ENCODE results near the gene INTS4. TPM values are rescaled to one million over a fixed set of nuclear protein-coding genes. Genes with fewer than 3 reads are reported as not detected.

INTS4 gene
- total RNA-seq, 1 donor from 2014 or later, result 41.0 TPM

DNA sequence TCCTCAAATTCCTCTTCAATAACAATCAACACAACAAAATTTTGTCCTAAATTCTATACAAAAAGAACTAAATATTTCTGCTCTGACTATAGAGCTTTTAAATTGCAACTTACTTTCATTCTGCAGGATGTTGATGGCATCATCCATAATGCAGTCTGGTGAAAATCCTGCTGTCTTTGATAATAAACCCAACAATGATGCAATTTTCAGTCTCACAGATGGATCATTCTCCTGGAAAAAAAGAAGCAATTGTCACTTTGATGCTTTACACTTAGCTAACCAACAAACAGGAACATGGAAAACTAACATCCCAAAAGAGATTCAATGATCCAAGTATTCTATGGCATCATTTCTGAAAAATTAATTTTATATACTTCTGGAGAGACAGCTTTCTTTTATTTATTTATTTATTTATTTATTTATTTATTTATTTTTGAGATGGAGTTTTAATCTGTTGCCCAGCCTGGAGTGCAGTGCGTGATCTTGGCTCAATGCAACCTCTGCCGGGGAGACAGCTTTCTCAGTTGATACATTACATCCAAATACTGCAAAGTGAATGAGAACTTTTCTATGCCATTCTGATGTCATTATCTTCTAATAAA lies 13.0 kb downstream of the INTS4 start:
- H3K9me3 ChIP-seq, result no peaks in the 10 kb centered on the region
- no peak for DNase-seq (ENCODE audit: extremely low spot score in 2 of 2)
- TF ChIP-seq POLR2AphosphoS5 (IDR thresholded peaks at IDR 0.05; ENCODE audit: insufficient read depth in 1 of 2, low read depth in 1 of 2), result no peak
- TF ChIP-seq, protein P1, sequence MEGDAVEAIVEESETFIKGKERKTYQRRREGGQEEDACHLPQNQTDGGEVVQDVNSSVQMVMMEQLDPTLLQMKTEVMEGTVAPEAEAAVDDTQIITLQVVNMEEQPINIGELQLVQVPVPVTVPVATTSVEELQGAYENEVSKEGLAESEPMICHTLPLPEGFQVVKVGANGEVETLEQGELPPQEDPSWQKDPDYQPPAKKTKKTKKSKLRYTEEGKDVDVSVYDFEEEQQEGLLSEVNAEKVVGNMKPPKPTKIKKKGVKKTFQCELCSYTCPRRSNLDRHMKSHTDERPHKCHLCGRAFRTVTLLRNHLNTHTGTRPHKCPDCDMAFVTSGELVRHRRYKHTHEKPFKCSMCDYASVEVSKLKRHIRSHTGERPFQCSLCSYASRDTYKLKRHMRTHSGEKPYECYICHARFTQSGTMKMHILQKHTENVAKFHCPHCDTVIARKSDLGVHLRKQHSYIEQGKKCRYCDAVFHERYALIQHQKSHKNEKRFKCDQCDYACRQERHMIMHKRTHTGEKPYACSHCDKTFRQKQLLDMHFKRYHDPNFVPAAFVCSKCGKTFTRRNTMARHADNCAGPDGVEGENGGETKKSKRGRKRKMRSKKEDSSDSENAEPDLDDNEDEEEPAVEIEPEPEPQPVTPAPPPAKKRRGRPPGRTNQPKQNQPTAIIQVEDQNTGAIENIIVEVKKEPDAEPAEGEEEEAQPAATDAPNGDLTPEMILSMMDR (IDR thresholded peaks at IDR 0.05), result no peak
- no peaks in the 10 kb centered on the region for H3K4me1 ChIP-seq
- H3K4me3 ChIP-seq, result no peak overlapping the region
- intact Hi-C loops (cut with DNase I), result no loop called here
- H3K27me3 ChIP-seq, result no peaks in the 10 kb centered on the region
- peaks cover 0 to 47% of the 10 kb centered on the region in 2 donors for H3K36me3 ChIP-seq
- H3K27ac ChIP-seq, result no peak overlapping the region

DNA sequence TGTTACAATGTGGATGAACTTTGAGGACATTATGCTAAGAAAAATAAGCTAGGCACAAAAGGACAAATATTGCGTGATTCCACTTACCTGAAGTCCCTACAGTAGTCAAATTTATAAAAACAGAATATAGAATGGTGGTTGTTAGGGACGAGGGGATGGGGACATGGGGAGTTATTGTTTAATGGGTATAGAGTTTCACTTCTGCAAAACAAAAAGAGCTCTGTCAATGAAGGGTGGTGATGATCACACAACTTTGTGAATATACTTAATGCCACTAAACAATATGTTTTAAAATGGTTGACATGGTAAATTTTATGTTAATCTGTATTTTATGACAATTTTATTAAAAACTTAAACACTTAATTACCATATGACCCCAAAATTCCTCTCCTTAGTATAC lies 26.1 kb downstream of the INTS4 start:
- Histone ChIP-seq H3K4me1 (no peaks in the 10 kb centered on the region), H3K4me3 (no peak overlapping the region), H3K27me3 (no peaks in the 10 kb centered on the region), H3K36me3 (no peaks in the 10 kb centered on the region), H3K27ac (no peak overlapping the region), H3K9me3 (no peaks in the 10 kb centered on the region)
- TF ChIP-seq POLR2A (IDR thresholded peaks at IDR 0.05) (no peak), POLR2AphosphoS5 (IDR thresholded peaks at IDR 0.05; ENCODE audit: insufficient read depth in 1 of 2, low read depth in 1 of 2) (no peak)
- TF ChIP-seq, protein P1 (IDR thresholded peaks at IDR 0.05), result no peak
- intact Hi-C loops (cut with DNase I), result no loop called here
- DNase-seq (ENCODE audit: extremely low spot score in 2 of 2), result no peak

DNA sequence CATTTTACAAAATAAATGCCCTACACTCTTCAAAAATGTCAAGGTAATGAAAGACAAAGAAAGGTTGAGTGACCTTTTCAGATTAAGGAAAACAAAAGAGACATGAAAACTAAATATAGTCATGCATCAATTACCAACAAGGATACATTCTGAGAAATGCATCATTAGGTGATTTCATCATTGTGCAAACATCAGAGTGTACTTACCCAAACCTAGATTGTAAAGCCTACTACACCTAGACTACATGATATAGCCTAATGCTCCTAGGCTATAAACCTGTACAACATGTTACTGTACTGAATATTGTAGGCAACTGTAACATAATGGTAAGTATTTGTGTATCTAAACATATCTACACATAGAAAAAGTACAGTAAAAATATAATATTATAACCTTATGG lies 26.7 kb downstream of the INTS4 start:
- H3K4me1 ChIP-seq, result no peaks in the 10 kb centered on the region
- H3K27me3 ChIP-seq, result no peaks in the 10 kb centered on the region
- no peak overlapping the region for H3K27ac ChIP-seq
- intact Hi-C loops (cut with DNase I), result no loop called here
- TF ChIP-seq, protein P1 (IDR thresholded peaks at IDR 0.05), result no peak
- TF ChIP-seq POLR2AphosphoS5 (IDR thresholded peaks at IDR 0.05; ENCODE audit: insufficient read depth in 1 of 2, low read depth in 1 of 2) (no peak), POLR2A (IDR thresholded peaks at IDR 0.05) (no peak)
- H3K9me3 ChIP-seq, result no peaks in the 10 kb centered on the region
- DNase-seq (ENCODE audit: extremely low spot score in 2 of 2), result no peak
- no peak overlapping the region for H3K4me3 ChIP-seq
- no peaks in the 10 kb centered on the region for H3K36me3 ChIP-seq

DNA sequence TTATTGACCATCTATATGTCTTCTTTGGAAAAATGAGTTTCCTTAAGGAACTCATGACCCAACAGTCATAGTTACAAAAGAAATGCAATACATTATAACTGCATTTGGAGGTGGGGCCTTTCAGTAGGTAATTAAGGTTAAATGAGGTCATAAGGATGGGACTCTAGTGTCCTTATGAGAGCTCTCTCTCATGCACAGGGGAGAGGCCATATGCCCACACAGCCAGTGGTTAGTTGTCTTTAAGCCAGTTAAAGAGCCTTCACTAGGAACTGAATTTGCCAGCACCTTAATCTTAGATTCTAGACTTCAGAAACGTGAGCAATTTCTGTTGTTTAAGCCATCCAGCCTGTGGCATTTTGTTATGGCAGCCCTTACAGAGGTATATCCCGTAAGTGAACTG lies 27.3 kb downstream of the INTS4 start:
- no peaks in the 10 kb centered on the region for H3K4me1 ChIP-seq
- no peak overlapping the region for H3K4me3 ChIP-seq
- H3K27ac ChIP-seq, result no peak overlapping the region
- no peaks in the 10 kb centered on the region for H3K36me3 ChIP-seq
- H3K9me3 ChIP-seq, result no peaks in the 10 kb centered on the region
- no peaks in the 10 kb centered on the region for H3K27me3 ChIP-seq
- TF ChIP-seq POLR2AphosphoS5 (IDR thresholded peaks at IDR 0.05; ENCODE audit: insufficient read depth in 1 of 2, low read depth in 1 of 2), result no peak
- TF ChIP-seq, protein P1 (IDR thresholded peaks at IDR 0.05), result no peak
- no peak for TF ChIP-seq POLR2A (IDR thresholded peaks at IDR 0.05)
- DNase-seq (ENCODE audit: extremely low spot score in 2 of 2), result no peak
- intact Hi-C loops (cut with DNase I), result no loop called here

DNA sequence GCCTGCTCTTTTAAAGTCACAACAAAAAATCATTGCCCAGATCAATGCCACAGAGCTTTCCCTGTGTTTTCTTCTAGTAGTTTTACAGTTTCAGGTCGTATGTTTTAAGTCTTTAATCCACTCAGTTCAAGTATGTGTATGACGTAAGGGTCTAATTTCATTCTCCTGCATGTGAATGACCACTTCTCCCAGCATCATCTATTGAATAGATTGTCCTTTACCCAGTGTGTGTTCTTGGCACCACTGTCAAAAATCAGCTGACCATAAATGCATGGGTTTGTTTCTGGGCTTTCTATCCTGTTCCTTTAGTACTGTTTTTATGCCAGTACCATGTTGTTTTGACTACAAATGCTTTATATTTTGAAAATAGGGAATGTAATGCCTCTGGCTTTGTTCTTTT lies 28.1 kb downstream of the INTS4 start:
- no peaks in the 10 kb centered on the region for H3K9me3 ChIP-seq
- no peak overlapping the region for H3K4me3 ChIP-seq
- intact Hi-C loops (cut with DNase I), result no loop called here
- no peak for DNase-seq (ENCODE audit: extremely low spot score in 2 of 2)
- no peak overlapping the region for H3K27ac ChIP-seq
- no peaks in the 10 kb centered on the region for H3K36me3 ChIP-seq
- H3K4me1 ChIP-seq, result no peaks in the 10 kb centered on the region
- TF ChIP-seq POLR2A (IDR thresholded peaks at IDR 0.05), result no peak
- no peak for TF ChIP-seq POLR2AphosphoS5 (IDR thresholded peaks at IDR 0.05; ENCODE audit: insufficient read depth in 1 of 2, low read depth in 1 of 2)
- TF ChIP-seq, protein P1 (IDR thresholded peaks at IDR 0.05), result no peak
- H3K27me3 ChIP-seq, result no peaks in the 10 kb centered on the region
